ENCODE measurements around the gene SF3B4. TPM values are rescaled to one million over a fixed set of nuclear protein-coding genes. Genes with fewer than 3 reads are reported as not detected.

SF3B4 gene
- total and polyA plus RNA-seq, 2 of the 13 experiments (the other 11 are each of a cell fraction or from before 2014, with no cell fraction given), result 13.8 to 14.8 TPM

DNA sequence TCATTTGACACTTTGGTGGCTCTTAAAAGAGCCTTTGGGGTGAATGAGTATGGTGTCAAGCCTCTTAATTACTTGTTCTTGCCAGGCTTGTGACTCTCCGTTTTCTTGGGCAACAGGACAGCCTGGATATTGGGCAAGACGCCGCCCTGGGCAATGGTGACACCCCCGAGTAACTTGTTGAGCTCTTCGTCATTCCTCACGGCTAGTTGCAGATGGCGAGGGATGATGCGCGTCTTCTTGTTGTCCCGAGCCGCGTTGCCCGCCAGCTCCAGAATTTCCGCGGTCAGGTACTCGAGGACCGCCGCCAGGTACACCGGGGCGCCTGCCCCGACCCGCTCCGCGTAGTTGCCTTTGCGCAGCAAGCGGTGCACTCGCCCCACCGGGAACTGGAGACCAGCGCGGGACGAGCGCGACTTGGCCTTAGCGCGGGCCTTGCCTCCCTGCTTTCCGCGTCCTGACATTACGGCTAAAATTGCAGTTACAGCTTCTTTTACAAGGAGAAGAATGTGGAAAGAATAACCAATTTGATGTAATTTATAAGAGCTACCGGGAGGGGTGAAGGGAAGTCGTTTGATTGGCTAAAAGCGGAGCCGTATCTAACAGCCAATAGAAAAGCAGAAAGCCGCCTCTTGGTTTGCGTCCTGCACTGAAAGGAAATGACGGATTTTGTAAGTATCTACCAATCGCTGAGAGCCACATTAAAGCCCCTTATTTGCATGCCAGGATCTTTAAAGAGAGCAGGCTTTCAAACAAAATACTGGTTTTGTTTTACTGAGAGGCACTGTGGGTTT lies 40.0 kb downstream of the SF3B4 start (continued):
- TF ChIP-seq, protein P1, sequence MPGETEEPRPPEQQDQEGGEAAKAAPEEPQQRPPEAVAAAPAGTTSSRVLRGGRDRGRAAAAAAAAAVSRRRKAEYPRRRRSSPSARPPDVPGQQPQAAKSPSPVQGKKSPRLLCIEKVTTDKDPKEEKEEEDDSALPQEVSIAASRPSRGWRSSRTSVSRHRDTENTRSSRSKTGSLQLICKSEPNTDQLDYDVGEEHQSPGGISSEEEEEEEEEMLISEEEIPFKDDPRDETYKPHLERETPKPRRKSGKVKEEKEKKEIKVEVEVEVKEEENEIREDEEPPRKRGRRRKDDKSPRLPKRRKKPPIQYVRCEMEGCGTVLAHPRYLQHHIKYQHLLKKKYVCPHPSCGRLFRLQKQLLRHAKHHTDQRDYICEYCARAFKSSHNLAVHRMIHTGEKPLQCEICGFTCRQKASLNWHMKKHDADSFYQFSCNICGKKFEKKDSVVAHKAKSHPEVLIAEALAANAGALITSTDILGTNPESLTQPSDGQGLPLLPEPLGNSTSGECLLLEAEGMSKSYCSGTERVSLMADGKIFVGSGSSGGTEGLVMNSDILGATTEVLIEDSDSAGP (CRISPR knock-in tag; IDR thresholded peaks at IDR 0.05; ENCODE audit: borderline replicate concordance), result peak; percentile 30; the same call in 1 of the 2 replicates
- TF ChIP-seq, protein P2, sequence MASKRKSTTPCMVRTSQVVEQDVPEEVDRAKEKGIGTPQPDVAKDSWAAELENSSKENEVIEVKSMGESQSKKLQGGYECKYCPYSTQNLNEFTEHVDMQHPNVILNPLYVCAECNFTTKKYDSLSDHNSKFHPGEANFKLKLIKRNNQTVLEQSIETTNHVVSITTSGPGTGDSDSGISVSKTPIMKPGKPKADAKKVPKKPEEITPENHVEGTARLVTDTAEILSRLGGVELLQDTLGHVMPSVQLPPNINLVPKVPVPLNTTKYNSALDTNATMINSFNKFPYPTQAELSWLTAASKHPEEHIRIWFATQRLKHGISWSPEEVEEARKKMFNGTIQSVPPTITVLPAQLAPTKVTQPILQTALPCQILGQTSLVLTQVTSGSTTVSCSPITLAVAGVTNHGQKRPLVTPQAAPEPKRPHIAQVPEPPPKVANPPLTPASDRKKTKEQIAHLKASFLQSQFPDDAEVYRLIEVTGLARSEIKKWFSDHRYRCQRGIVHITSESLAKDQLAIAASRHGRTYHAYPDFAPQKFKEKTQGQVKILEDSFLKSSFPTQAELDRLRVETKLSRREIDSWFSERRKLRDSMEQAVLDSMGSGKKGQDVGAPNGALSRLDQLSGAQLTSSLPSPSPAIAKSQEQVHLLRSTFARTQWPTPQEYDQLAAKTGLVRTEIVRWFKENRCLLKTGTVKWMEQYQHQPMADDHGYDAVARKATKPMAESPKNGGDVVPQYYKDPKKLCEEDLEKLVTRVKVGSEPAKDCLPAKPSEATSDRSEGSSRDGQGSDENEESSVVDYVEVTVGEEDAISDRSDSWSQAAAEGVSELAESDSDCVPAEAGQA (IDR thresholded peaks at IDR 0.05; ENCODE audit: low read depth), result no peak
- TF ChIP-seq, protein P2 (CRISPR knock-in tag; IDR thresholded peaks at IDR 0.05; ENCODE audit: borderline replicate concordance), result 0 out of 2 replicates have a peak, but pooled peaks have one; percentile 30
- TF ChIP-seq PAX8 (CRISPR knock-in tag; IDR thresholded peaks at IDR 0.05; ENCODE audit: borderline replicate concordance) (no peak), GATA4 (IDR thresholded peaks at IDR 0.05; ENCODE audit: borderline replicate concordance, low read depth) (0 out of 2 replicates have a peak, but pooled peaks have one; percentile 15), ZNF441 (CRISPR knock-in tag; IDR thresholded peaks at IDR 0.05; ENCODE audit: borderline replicate concordance) (no peak), NFYC (CRISPR knock-in tag; IDR thresholded peaks at IDR 0.05) (peak; percentile 85), ZMYM4 (CRISPR knock-in tag; IDR thresholded peaks at IDR 0.05) (peak; percentile 45; the same call in 1 of the 2 replicates), REL (CRISPR knock-in tag; conservative IDR thresholded peaks at IDR 0.05) (0 out of 2 replicates have a peak, but pooled peaks have one; percentile 44), CENPX (CRISPR knock-in tag; IDR thresholded peaks at IDR 0.05) (no peak), SP140L (CRISPR knock-in tag; IDR thresholded peaks at IDR 0.05; ENCODE audit: borderline replicate concordance) (no peak), ZNF383 (CRISPR knock-in tag; IDR thresholded peaks at IDR 0.05; ENCODE audit: borderline replicate concordance) (no peak), NONO (IDR thresholded peaks at IDR 0.05) (no peak), NONO (CRISPR knock-in tag; conservative IDR thresholded peaks at IDR 0.05) (peak; percentile 48; the same call in 1 of the 2 replicates)
- TF ChIP-seq, protein P3, sequence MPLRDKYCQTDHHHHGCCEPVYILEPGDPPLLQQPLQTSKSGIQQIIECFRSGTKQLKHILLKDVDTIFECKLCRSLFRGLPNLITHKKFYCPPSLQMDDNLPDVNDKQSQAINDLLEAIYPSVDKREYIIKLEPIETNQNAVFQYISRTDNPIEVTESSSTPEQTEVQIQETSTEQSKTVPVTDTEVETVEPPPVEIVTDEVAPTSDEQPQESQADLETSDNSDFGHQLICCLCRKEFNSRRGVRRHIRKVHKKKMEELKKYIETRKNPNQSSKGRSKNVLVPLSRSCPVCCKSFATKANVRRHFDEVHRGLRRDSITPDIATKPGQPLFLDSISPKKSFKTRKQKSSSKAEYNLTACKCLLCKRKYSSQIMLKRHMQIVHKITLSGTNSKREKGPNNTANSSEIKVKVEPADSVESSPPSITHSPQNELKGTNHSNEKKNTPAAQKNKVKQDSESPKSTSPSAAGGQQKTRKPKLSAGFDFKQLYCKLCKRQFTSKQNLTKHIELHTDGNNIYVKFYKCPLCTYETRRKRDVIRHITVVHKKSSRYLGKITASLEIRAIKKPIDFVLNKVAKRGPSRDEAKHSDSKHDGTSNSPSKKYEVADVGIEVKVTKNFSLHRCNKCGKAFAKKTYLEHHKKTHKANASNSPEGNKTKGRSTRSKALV (CRISPR knock-in tag; IDR thresholded peaks at IDR 0.05), result no peak
- TF ChIP-seq, protein P4, sequence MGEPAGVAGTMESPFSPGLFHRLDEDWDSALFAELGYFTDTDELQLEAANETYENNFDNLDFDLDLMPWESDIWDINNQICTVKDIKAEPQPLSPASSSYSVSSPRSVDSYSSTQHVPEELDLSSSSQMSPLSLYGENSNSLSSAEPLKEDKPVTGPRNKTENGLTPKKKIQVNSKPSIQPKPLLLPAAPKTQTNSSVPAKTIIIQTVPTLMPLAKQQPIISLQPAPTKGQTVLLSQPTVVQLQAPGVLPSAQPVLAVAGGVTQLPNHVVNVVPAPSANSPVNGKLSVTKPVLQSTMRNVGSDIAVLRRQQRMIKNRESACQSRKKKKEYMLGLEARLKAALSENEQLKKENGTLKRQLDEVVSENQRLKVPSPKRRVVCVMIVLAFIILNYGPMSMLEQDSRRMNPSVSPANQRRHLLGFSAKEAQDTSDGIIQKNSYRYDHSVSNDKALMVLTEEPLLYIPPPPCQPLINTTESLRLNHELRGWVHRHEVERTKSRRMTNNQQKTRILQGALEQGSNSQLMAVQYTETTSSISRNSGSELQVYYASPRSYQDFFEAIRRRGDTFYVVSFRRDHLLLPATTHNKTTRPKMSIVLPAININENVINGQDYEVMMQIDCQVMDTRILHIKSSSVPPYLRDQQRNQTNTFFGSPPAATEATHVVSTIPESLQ (CRISPR knock-in tag; conservative IDR thresholded peaks at IDR 0.05), result no peak

All from HepG2 (cell line).